Neuron (in vitro differentiated cells): ENCODE results near the gene MPRIP.
"Not testable (repeated sequence)": the region's sequence is repeated elsewhere in the genome, so short reads cannot be mapped to it uniquely, and the experiment has no call there.

Experiments used
- H2AFZ ChIP-seq: one replicate; pipeline ENCODE4 v1.6.1; 2013; ENCODE audit warnings: low read depth, mild to moderate bottlenecking, inconsistent platforms, low read length, moderate library complexity
- H3K27me3 ChIP-seq: one replicate; pipeline ENCODE4 v1.6.1; 2013; ENCODE audit warnings: low read length; ENCODE audit not compliant: insufficient read depth
- H3K36me3 ChIP-seq: one replicate; pipeline ENCODE4 v1.6.1; 2013; ENCODE audit warnings: low read length; ENCODE audit not compliant: insufficient read depth
- H3K4me1 ChIP-seq: one replicate; pipeline ENCODE4 v1.6.1; 2013; ENCODE audit warnings: low read length; ENCODE audit not compliant: insufficient read depth
- H3K4me3 ChIP-seq: 2 replicates; pipeline ENCODE4 v1.5.1; 2013; ENCODE audit warnings: mild to moderate bottlenecking, low read length, moderate library complexity
- H3K9me3 ChIP-seq: one replicate; pipeline ENCODE4 v1.6.1; 2013; ENCODE audit warnings: low read length

MPRIP gene

DNA sequence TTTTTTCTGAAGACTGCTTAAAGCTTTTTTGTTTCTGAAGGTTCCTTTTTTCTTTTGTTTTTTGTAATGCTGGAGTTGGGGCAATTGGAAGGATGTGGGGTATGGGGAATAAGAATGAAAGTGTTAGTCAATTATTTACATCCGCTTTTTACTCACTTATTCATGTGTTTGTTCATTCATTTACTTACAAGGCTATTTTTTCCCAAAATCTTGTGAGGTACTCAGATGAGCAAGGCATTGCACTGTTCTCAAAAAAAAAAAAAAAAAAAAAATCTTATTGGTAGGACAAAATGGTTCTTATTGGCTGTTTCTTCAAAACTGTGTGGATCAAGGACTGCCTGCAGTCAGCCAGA, 108.2 kb downstream of the MPRIP start:
- Histone ChIP-seq H3K4me3 (no peak overlapping the region), H3K4me1 (no peaks in the 10 kb centered on the region), H3K27me3 (no peaks in the 10 kb centered on the region), H2AFZ (no peak overlapping the region), H3K9me3 (peaks cover 2% of the 10 kb centered on the region), H3K36me3 (peaks cover 84% of the 10 kb centered on the region)

DNA sequence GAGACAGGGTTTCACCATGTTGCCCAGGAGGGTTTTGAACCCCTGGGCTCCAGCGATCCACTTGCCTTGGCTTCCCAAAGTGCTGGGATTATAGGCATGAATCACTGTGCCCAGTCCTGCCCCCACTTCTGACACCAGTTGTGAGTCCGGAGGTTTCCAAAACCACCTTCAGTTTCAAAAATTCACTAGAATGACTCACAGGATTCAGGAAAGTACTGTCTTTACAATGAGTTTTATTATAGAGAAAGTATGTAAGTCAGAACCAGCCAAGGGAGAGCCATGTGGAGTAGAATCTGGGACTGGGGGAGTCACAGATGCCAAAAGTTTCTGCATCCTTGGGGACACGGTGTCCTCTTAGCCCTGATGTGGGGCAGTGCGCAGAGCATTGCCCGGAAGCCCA, 108.8 kb downstream of the MPRIP start:
- Histone ChIP-seq H2AFZ (no peak overlapping the region), H3K4me1 (no peaks in the 10 kb centered on the region), H3K9me3 (peaks cover 2% of the 10 kb centered on the region), H3K36me3 (peaks cover 84% of the 10 kb centered on the region), H3K27me3 (no peaks in the 10 kb centered on the region), H3K4me3 (no peak overlapping the region)

DNA sequence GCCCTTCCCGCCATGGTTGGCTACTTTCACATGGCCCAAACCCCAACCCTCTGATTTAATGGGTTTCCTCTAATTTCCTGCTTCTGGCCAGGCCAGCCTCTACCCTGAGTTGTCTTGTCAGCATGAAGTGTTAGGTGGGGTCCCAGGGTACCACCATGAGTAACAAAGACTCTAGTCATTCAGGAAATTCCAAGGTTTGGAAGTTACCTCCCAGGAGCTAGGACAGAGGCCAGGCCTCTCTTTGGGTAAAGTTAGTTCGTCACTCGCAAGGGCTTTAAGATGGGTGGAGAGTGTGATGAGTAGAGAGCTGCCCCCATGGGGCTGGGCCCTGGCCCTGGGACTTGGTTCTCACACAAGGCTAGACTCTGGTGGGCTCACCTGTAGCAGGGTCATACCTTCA, 109.3 kb downstream of the MPRIP start:
- H2AFZ ChIP-seq, result no peak overlapping the region
- H3K4me3 ChIP-seq, result no peak overlapping the region
- peaks cover 84% of the 10 kb centered on the region for H3K36me3 ChIP-seq
- H3K27me3 ChIP-seq, result no peaks in the 10 kb centered on the region
- H3K9me3 ChIP-seq, result peaks cover 2% of the 10 kb centered on the region
- H3K4me1 ChIP-seq, result no peaks in the 10 kb centered on the region

DNA sequence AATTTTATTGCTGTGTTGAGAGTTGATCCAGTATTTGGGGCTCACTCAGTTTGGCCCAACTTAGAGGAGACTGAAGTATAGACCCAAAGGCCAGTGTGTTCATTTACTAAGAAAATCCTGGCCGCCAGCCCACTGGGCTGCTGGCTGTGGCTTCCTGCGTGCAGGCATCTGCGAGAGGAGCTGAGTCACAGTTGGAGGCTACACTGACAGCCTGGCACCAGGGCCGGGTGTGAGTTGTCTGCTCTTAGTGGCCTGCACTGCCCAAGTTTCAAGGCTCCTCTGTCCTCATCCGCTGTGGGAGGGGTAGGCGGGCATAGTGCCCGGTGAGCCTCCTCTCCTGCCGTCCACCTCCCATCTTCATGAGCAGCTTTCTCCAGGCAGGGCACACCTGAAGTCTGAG, 109.7 kb downstream of the MPRIP start:
- Histone ChIP-seq H3K4me3 (no peak overlapping the region), H3K9me3 (peaks cover under 1% of the 10 kb centered on the region), H3K4me1 (no peaks in the 10 kb centered on the region)

DNA sequence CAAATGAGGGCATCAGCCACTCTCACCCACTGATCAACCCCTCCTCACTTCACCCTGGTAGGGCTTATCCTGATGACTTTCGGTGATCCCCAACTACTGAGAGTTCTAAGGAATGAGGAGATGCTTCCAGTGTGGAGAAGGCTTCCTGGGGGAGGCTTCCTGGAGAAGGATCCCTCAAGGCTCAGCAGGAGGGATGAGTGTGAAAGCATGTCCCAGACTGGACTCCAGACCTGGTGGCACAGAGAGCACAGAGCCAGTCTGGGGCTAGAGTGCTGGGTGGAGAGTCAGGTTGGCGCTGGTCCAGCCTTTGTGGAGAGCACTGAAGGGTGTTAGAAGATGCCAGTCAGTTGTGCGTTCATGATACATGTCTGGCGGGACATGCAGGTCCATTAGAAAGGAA, 110.1 kb downstream of the MPRIP start:
- H3K36me3 ChIP-seq, result peaks cover 85% of the 10 kb centered on the region
- no peak overlapping the region for H2AFZ ChIP-seq
- H3K4me3 ChIP-seq, result no peak overlapping the region
- no peaks in the 10 kb centered on the region for H3K27me3 ChIP-seq
- no peaks in the 10 kb centered on the region for H3K4me1 ChIP-seq
- no peaks in the 10 kb centered on the region for H3K9me3 ChIP-seq

More for the DNA sequence above, 109.7 kb downstream of the MPRIP start:
- Histone ChIP-seq H3K36me3 (peaks cover 85% of the 10 kb centered on the region), H3K27me3 (no peaks in the 10 kb centered on the region), H2AFZ (no peak overlapping the region)

DNA sequence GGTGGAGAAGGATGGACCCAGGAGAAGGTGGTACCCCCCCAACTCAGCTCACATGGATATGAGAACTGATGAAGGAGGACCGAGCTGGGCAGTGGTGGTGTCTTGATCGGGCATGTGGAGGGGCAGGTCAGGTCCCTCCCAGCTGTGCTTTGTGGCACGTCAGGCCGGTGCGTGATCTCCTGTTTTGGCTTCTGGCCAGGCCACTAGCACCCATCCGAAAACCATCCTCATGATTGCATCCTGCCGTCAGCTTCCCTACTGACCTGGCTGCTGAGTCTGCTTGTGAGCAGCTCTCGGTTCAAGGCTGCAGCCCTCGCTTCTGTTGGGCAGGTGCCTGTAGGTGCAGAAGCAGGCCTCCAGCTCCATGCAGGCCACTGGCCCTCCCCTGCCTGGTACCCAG, 110.8 kb downstream of the MPRIP start:
- Histone ChIP-seq H3K4me1 (no peaks in the 10 kb centered on the region), H3K4me3 (no peak overlapping the region)

DNA sequence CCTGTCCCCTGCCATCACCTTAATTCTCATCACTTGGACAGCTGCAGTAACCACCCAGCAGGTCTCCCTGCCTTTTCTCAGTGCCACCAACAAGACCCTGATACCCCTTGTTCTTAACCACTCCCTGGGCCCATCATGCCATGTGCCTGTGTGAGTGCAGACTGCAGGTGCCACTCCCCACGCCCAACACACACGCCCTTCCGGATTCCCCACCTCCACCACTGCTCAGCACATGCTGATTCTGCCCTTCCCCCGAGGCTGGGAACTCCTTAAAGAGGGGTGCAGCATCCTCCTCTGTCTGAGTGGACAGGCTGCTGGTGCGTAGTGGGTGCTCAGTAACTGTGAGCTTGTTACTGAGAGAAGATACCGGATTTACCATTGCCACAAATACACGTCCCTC, 111.5 kb downstream of the MPRIP start:
- H2AFZ ChIP-seq, result no peak overlapping the region
- H3K36me3 ChIP-seq, result peaks cover 83% of the 10 kb centered on the region
- H3K4me1 ChIP-seq, result no peaks in the 10 kb centered on the region
- H3K4me3 ChIP-seq, result no peak overlapping the region
- no peaks in the 10 kb centered on the region for H3K9me3 ChIP-seq
- H3K27me3 ChIP-seq, result no peaks in the 10 kb centered on the region

More for the DNA sequence above, 110.8 kb downstream of the MPRIP start:
- H3K27me3 ChIP-seq, result no peaks in the 10 kb centered on the region
- H2AFZ ChIP-seq, result no peak overlapping the region
- H3K9me3 ChIP-seq, result no peaks in the 10 kb centered on the region
- peaks cover 83% of the 10 kb centered on the region for H3K36me3 ChIP-seq

DNA sequence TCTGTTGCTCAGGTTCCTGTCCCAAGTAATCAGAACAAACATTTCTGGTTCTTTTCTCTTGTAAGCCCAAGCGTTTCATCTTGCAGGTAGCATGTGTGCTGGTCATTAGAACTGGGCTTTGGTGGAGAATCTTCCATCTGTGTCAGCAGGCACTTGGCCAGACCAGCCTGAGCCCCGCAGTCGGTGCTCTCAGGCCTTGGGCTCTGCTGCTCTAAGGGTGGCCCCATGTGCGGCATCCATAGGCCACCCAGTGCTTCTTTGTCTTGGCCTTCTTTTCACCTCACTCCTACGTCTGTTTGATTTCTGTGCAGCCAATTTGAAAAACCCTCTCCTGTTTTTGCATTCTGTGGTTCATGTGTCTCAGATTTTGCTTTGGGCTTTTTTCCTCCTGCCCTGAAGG, 112.3 kb downstream of the MPRIP start:
- Histone ChIP-seq H3K27me3 (no peaks in the 10 kb centered on the region), H2AFZ (no peak overlapping the region), H3K36me3 (peaks cover 92% of the 10 kb centered on the region), H3K4me3 (no peak overlapping the region), H3K4me1 (no peaks in the 10 kb centered on the region), H3K9me3 (no peaks in the 10 kb centered on the region)

DNA sequence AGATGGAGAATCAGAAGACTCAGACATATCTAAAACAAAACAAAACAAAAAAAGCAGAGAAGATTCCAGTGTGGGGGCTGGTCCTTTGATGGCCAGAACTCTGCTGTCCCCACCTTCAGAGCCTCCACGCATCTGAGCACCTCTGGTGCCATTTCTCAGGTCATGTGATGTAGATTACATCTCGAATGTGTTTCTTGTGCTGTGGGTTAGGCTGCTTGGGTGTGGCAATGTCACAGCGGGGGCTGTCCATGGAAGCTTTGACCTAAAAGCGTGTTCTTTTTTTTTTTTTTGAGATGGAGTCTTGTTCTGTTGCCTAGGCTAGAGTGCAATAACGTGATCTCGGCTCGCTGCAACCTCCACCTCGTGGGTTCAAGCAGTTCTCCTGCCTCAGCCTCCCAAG, 112.7 kb downstream of the MPRIP start:
- Histone ChIP-seq H3K9me3 (no peaks in the 10 kb centered on the region), H3K4me1 (no peaks in the 10 kb centered on the region), H3K4me3 (no peak overlapping the region), H2AFZ (no peak overlapping the region), H3K36me3 (peaks cover 91% of the 10 kb centered on the region), H3K27me3 (no peaks in the 10 kb centered on the region)

DNA sequence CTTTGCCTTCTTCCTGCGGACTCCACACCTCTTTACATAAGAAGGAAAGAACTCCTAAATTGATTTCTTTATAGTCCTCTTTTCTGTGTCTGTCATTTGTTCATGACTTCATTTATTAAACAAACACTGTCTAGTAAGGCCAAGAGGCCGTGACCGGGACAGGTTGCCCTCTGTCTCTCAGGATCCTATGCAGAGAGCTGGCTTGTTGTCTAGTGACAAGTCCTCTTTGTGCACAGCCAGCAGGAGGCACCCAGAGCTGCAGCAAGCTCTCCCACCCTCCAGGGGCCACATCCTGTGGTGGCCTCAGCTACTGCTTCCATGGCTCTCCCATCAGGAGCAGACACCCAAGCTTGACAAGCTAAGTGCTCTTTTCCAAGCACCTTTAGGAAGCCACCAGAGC, 113.3 kb downstream of the MPRIP start:
- H3K27me3 ChIP-seq, result no peaks in the 10 kb centered on the region

DNA sequence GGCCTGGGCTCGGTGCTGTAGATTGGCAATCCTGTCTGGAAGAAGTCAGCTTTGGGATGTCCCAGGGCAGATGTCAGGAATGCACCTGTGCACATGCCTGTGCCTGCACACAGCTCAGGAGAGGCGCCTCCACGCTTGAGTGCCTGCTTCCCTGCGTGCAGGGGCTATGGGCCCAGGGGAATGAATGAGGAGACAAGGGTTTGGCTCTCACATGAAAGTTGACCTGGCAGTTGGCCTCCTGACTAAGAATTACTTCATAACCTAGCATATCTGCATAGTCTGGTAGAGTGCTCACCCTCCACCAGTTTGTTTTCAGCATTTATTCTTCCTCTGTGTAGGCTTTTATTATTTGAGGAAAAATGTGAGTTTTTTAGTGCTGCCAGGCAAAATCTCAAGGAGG, 113.8 kb downstream of the MPRIP start:
- Histone ChIP-seq H3K4me1 (no peaks in the 10 kb centered on the region), H3K27me3 (no peaks in the 10 kb centered on the region), H3K9me3 (no peaks in the 10 kb centered on the region), H2AFZ (no peak overlapping the region), H3K36me3 (peaks cover 89% of the 10 kb centered on the region), H3K4me3 (no peak overlapping the region)

More for the DNA sequence above, 113.3 kb downstream of the MPRIP start:
- H3K4me1 ChIP-seq, result no peaks in the 10 kb centered on the region
- H3K4me3 ChIP-seq, result no peak overlapping the region
- H3K36me3 ChIP-seq, result peaks cover 89% of the 10 kb centered on the region
- H3K9me3 ChIP-seq, result no peaks in the 10 kb centered on the region
- no peak overlapping the region for H2AFZ ChIP-seq

DNA sequence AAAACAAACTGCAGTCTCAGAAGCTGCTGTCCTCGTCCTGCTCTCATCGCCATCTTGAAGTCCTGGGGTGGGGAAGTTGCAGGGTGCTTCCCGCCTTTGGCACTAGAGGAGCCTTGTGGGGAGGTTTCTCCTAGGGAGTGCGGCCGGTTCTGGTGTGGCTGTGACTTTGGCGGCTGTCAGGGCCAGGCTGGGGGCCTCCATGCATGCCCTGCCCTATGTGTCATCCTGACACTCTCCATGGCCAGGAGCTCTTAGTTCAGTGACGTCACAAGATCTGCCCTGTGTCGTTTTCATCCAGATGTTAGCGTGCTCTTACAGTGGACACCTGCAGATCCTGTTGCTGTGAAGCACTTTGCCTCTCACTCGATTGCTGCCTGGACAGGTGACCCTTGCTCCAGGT, 114.3 kb downstream of the MPRIP start:
- Histone ChIP-seq H3K4me3 (no peak overlapping the region), H2AFZ (no peak overlapping the region), H3K9me3 (no peaks in the 10 kb centered on the region), H3K36me3 (peaks cover 86% of the 10 kb centered on the region), H3K4me1 (no peaks in the 10 kb centered on the region), H3K27me3 (no peaks in the 10 kb centered on the region)

DNA sequence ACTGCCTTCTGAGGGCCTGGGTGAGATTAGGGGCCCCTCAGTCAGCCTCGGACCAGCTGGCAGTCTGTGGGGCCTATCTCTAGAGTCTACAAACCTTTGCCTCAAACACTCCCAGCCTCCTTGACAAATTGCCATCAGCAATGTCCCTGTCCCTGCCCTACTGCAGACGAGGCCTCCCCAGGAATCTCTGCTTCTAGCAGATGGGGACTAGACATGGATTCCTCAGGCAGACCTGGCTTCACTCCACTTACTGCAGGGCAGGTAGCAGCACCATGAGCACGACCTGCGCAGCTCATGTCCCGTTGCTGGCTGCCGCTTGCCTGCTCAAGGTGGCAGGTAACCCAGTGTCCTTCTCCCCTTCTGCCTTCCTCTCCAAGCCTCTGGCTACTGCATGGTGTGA, 114.8 kb downstream of the MPRIP start:
- Histone ChIP-seq H3K4me3 (no peak overlapping the region), H3K36me3 (peaks cover 87% of the 10 kb centered on the region), H2AFZ (no peak overlapping the region), H3K27me3 (no peaks in the 10 kb centered on the region), H3K9me3 (no peaks in the 10 kb centered on the region), H3K4me1 (no peaks in the 10 kb centered on the region)

DNA sequence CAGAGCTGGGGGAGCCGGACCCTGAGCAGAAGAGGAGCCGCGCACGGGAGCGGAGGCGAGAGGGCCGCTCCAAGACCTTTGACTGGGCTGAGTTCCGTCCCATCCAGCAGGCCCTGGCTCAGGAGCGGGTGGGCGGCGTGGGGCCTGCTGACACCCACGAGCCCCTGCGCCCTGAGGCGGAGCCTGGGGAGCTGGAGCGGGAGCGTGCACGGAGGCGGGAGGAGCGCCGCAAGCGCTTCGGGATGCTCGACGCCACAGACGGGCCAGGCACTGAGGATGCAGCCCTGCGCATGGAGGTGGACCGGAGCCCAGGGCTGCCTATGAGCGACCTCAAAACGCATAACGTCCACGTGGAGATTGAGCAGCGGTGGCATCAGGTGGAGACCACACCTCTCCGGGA, 116.2 kb downstream of the MPRIP start:
- H3K36me3 ChIP-seq, result peaks cover 87% of the 10 kb centered on the region
- H2AFZ ChIP-seq, H3K4me1 ChIP-seq, H3K9me3 ChIP-seq, H3K4me3 ChIP-seq, H3K27me3 ChIP-seq: not testable (repeated sequence)
